DMS53 treated with DMSO at 0.1 percent for 48 hours (cell line): Measurements from ENCODE around the gene MCMBP.
"Not testable (repeated sequence)": the region's sequence is repeated elsewhere in the genome, so short reads cannot be mapped to it uniquely, and the experiment has no call there.

Experiments used
- DNase-seq: peaks from one replicate; lab custom pipeline; 2025; ENCODE audit not compliant: unreplicated experiment; lab: John Stamatoyannopoulos, UW

The MCMBP gene, protein sequence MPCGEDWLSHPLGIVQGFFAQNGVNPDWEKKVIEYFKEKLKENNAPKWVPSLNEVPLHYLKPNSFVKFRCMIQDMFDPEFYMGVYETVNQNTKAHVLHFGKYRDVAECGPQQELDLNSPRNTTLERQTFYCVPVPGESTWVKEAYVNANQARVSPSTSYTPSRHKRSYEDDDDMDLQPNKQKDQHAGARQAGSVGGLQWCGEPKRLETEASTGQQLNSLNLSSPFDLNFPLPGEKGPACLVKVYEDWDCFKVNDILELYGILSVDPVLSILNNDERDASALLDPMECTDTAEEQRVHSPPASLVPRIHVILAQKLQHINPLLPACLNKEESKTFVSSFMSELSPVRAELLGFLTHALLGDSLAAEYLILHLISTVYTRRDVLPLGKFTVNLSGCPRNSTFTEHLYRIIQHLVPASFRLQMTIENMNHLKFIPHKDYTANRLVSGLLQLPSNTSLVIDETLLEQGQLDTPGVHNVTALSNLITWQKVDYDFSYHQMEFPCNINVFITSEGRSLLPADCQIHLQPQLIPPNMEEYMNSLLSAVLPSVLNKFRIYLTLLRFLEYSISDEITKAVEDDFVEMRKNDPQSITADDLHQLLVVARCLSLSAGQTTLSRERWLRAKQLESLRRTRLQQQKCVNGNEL

DNA sequence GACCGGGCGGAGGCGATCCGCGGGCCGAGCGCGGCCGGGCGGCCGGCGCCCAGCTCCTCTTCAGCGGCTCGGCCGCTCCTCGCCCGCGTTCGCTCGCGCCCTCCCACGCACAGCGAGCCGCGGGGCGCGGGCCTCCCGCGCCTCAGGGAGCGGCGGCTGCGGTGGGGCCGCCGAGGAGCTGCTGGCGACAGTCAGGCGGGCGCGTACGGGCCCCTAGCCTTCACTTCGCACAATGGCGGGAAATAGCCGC, at the start of gene MCMBP:
TSS of gene MCMBP (minus strand) at position 234 of the 250 bp plus-strand sequence. CDS start 259 bp downstream, outside the sequence.
- no peak for DNase-seq

- no peak for DNase-seq
Measured at GRCh38 chr10:119919826-119920225, 47.2 kb upstream of the MCMBP start.

GRCh38 chr10:119919271-119919670, 46.6 kb upstream of the MCMBP start:
- DNase-seq = no peak

DNA sequence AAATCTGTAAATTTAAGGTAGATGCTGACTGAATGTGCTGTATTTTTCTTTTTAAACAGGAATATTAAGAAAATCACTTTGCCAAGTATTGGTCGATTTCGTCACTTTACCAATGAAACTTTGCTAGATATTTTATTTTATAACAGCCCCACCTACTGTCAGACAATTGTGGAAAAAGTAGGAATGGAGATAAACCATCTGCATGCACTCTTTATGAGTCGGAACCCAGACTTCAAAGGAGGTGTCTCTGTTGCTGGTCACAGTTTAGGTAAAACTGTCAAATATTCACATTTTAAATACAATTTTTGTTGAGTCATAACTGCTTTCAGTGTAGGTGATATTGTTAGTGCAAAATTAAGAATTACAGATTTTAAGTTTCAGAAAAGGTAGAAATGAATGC, 45.1 kb upstream of the MCMBP start:
- no peak for DNase-seq

DNA sequence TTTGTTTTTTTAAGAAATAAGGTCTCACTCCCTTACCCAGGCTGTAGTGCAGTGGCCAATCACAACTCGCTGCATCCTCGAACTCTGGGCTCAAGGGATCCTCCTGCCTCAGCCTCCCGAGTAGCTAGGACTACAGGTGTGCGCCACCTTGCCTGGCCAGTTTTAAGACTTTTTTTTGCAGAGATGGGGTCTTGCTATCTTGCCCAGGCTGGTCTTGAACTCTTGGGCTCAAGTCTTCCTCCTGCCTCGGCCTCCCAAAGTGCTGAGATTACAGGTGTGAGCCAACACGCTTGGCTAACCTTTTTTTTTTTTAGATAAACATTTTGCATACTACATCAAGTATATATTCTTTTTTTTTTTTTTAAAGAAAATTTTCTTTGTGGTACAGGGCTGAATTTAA, 38.0 kb upstream of the MCMBP start:
- DNase-seq = no peak

- no peak for DNase-seq
Measured at GRCh38 chr10:119908166-119908565, 35.5 kb upstream of the MCMBP start.

DNA sequence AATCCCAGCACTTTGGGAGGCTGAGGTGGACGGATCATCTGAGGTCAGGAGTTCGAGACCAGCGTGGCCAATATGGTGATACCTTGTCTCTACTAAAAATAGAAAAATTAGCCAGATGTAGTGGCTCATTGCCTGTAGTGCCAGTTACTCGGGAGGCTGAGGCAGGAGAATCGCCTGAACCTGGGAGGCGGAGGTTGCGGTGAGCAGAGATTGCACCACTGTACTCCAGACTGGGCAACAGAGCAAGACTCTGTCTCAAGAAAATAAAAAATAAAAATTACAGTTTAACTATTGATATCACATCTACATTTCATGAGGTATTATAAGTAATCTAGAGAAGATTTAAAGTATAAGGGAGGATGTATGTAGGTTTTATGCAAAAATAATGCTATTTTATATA, 35.1 kb upstream of the MCMBP start:
- not testable (repeated sequence) for DNase-seq

DNA sequence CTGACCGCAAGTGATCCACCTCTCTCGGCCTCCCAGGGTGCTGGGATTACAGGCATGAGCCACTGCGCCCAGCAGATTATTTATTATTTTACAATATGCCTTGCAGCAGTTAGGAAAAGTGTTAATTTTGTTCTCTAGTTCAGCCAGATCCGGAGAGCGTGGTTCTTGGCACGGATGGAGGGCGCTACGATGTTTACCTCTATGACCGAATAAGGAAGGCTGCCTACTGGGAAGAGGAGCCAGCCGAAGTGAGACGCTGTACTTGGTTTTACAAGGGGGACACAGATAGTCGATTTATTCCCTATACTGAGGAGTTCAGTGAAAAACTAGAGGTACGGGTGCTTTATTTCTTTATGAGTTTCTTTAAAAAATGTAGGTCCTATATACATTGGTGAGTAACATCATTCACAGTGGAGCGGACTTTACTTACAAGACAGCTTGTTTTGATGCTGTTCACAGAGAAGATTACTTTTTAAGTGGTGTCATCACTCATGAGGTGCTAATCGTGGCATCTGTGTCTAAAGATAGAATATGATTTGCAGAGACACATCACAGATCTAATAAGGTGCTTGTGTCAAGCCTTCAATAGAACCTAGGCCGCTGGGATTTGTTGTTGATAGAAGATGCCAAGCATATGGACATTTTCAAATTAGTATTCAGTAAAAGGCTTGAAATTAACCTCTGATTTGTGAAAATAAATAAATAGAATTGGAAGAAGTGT, 31.5 kb upstream of the MCMBP start:
- no peak for DNase-seq

DNA sequence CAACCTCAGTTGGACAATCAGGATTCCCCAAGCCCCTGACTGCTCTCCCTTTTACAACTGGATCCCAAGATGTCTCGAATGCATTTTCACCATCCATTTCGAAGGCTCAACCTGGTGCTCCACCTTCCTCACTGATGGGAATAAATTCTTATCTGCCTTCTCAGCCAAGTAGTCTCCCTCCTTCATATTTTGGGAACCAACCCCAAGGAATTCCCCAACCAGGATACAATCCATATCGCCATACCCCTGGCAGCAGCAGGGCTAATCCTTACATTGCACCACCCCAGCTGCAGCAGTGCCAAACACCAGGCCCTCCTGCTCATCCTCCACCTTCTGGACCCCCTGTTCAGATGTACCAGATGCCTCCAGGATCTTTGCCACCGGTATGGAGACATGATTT, 25.9 kb upstream of the MCMBP start:
- DNase-seq = no peak

DNA sequence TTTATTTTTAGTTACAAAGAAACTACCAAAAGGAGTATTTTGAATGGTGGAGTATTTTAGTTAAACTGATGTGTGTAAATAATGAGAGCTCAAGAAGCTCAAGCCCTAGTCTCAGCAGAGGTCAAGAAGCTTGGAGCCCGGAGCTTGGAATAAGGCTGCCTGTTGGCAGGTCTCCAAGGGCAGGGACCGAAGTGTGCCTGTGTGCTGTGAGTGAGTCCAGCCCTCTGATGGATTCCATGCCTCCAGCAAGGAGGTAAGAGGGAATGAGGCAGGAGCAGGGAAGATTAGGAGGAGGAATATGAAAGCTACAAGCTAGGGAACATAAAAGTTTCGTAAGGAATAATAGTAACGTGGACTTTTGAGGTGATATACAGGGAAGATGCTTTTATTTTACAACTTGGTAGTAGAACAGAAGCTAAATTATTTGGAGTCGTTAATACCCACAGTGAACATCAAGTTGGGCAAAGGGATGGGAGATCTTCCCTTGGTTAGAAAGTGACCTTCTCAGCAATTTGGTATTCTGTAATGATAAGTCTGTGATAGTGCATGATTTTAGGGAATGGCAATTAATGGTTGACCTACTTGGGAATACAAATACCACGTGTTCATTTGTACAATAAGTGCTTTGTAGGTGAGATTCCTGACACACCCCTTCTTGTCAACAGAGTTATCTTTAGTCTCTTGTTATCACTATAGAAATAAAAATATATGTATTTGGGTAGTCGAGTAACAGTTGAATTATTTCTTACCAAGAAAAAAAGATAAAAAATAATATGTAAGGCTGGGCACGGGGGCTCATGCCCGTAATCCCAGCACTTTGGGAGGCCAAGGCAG, 24.5 kb upstream of the MCMBP start:
- no peak for DNase-seq

- DNase-seq = peak; percentile 4
Measured at GRCh38 chr10:119896061-119896655, 23.5 kb upstream of the MCMBP start.

GRCh38 chr10:119893845-119894427, 21.3 kb upstream of the MCMBP start:
- DNase-seq = no peak

DNA sequence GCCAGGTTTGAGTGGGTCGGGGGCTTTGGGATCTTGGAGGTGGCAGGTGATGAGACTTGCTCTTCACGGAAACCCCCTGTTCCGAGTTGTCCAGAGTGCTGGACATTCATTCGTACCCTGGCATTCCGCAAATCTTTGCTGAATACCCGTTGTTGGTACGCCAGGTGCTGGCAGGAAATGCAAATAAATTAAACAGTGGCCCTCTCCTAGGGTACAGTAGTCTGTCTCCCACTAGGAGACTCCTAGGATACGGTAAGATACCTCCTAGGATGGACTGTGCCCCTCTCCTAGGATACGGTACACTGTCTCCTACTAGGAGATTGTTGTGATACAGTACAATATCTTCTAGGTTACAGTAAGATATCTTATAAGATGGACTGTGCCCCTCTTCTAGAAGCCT, 20.4 kb upstream of the MCMBP start:
- DNase-seq = no peak

DNA sequence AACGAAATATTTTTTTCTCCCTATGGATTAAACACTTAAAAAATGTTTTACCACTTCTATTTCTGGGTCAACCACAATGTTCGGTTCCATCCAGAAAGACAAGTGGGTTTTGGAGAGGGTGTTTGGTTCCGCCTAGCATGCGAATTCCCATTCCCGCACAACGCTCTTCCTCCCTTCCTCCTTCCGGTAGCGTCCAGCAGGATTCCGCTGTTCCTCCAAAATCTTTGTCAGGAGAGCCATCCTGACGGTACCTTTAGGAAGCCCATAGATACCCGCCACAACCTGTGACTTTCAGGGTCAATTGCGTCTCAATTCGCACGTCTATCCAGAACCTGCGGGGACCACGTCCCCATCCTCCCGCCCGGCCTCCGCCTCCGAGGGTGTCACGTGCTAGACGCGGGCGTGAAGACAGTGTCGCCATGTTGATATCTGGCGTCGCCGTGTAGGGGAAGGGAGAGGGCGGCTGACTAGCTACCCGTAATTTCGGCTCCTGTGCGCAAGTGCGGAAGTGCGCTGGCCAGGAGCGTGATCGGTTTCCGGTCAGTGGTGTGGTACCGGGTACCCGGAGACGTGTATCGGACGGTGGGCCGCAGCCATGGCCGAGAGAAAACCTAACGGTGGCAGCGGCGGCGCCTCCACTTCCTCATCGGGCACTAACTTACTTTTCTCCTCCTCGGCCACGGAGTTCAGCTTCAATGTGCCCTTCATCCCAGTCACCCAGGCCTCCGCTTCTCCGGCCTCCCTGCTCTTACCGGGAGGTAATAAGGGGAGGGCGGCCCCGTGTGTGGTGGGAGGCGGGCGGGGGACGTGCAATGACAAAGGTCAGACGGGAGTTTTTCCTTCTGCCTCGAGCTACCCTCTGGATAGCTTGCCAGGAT, 19.8 kb upstream of the MCMBP start, which contains the start of gene SEC23IP:
TSS of gene SEC23IP (plus strand) at position 543 of the 878 bp plus-strand sequence. CDS start at position 596, 53 bp downstream.
- DNase-seq = peak; percentile 88

DNA sequence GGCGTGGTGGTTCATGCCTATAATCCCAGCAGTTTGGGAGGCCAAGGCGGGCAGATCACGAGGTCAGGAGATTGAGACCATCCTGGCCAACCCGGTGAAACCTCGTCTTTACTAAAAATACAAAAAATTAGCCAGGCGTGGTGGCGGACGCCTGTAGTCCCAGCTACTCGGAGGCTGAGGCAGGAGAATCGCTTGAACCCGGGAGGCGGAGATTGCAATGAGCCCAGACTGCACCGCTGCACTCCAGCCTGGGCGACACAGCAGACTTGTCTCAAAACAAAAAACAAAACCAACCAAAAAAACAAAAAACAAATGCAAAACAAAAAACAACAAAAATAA, 19.2 kb upstream of the MCMBP start:
- DNase-seq = not testable (repeated sequence)

DNA sequence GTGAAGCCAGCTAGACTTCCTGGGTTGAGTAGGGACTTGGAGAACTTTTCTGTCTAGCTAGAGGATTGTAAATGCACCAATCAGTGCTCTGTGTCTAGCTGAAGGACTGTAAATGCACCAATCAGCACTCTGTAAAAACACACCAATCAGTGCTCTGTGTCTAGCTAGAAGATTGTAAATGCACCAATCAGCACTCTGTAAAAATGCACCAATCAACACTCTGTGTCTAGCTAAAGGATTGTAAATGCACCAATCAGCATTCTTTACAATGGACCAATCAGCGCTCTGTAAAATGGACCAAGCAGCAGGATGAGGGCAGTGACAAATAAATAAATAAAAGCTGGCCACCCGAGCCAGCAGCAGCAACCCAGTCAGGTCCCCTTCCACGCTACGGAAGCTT, 17.7 kb upstream of the MCMBP start:
- not testable (repeated sequence) for DNase-seq

GRCh38 chr10:119889201-119889600, 16.6 kb upstream of the MCMBP start:
- not testable (repeated sequence) for DNase-seq

GRCh38 chr10:119888715-119889114, 16.1 kb upstream of the MCMBP start:
- DNase-seq = not testable (repeated sequence)

DNA sequence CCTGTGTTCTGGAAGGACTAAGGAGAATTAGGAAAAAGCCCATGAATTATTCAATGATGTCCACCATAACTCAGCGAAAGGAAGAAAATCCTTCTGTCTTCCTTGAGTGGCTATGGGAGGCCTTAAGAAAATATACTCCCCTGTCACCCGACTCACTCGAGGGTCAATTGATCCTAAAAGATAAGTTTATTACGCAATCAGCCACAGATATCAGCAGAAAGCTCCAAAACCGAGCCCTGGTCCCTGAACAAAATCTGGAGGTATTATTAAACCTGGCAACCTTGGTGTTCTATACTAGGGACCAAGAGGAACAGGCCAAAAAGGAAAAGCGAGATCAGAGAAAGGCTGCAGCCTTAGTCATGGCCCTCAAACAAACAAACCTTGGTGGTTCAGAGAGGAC, 13.4 kb upstream of the MCMBP start:
- DNase-seq = not testable (repeated sequence)
